WTC11 (cell line): ENCODE results near the gene PRRT1. TPM values are rescaled to one million over a fixed set of nuclear protein-coding genes. Genes with fewer than 3 reads are reported as not detected.
A peak's percentile ranks its signal among the peaks of the same experiment; 100 is the strongest.

Experiments
- ATAC-seq: fragments of 200-7000 bp; cut with Tn5 transposase; 2 replicates; pipeline ENCODE4 v1.10.0; 2021; ENCODE audit warnings: mild to moderate bottlenecking, moderate library complexity
- CTCF ChIA-PET: fragments of 300-600 bp; sonication (Branson Sonifier 250); formaldehyde crosslinking; loops from one replicate; lab custom pipeline; 2021; ENCODE audit warnings: antibody characterized with exemption; lab: Charles Lee
- POLR2A ChIA-PET: fragments of 350-600 bp; sonication (Branson Sonifier 250); formaldehyde crosslinking; loops from one replicate; lab custom pipeline; 2021; ENCODE audit warnings: antibody characterized with exemption; lab: Charles Lee
- DNase-seq: peaks from one replicate; pipeline ENCODE4 v3.0.0; 2021; ENCODE audit warnings: low spot score
- H3K27ac Mint-ChIP-seq: 2 replicates; pipeline ENCODE4 v1.8.0; 2021; ENCODE audit warnings: mixed read lengths
- H3K27me3 Mint-ChIP-seq: 2 replicates; pipeline ENCODE4 v1.8.0; 2021; ENCODE audit warnings: low read depth, mild to moderate bottlenecking, moderate library complexity, mixed read lengths
- H3K36me3 Mint-ChIP-seq: 2 replicates; pipeline ENCODE4 v1.8.0; 2021; ENCODE audit warnings: mixed read lengths
- H3K4me1 Mint-ChIP-seq: 2 replicates; pipeline ENCODE4 v1.8.0; 2022; ENCODE audit warnings: mixed read lengths
- H3K4me3 Mint-ChIP-seq: 2 replicates; pipeline ENCODE4 v1.8.0; 2021; ENCODE audit warnings: mild to moderate bottlenecking, moderate library complexity, mixed read lengths
- H3K9me3 Mint-ChIP-seq: 2 replicates; pipeline ENCODE4 v1.8.0; 2021; ENCODE audit warnings: mixed read lengths
- ATF2 ChIP-seq: sonication (generic); formaldehyde crosslinking; IDR thresholded peaks from 2 replicates; pipeline ENCODE4 v1.8.1; 2022; ENCODE audit warnings: low read depth, missing genetic modification reagents, borderline replicate concordance
- E2F4 ChIP-seq: sonication (generic); formaldehyde crosslinking; IDR thresholded peaks from 2 replicates; pipeline ENCODE4 v1.8.1; 2022; ENCODE audit warnings: low read depth, mild to moderate bottlenecking, moderate library complexity, missing genetic modification reagents, borderline replicate concordance
- ERG ChIP-seq: fragments of 250-450 bp; sonication (Bioruptor Pico); IDR thresholded peaks from 2 replicates; pipeline ENCODE4 v1.8.0; 2021; ENCODE audit warnings: mild to moderate bottlenecking
- ESRRA ChIP-seq: sonication (generic); formaldehyde crosslinking; IDR thresholded peaks from 2 replicates; pipeline ENCODE4 v1.8.1; 2022; ENCODE audit warnings: mild to moderate bottlenecking, missing genetic modification reagents, borderline replicate concordance
- FOXJ3 ChIP-seq: sonication (generic); formaldehyde crosslinking; IDR thresholded peaks from 2 replicates; pipeline ENCODE4 v1.9.0; 2021; ENCODE audit warnings: missing genetic modification reagents, mild to moderate bottlenecking, borderline replicate concordance
- FOXP4 ChIP-seq: sonication (generic); formaldehyde crosslinking; IDR thresholded peaks from 2 replicates; pipeline ENCODE4 v1.8.0; 2022; ENCODE audit warnings: mild to moderate bottlenecking, missing genetic modification reagents
- GABPB1 ChIP-seq: sonication (generic); formaldehyde crosslinking; IDR thresholded peaks from 2 replicates; pipeline ENCODE4 v1.8.1; 2023; ENCODE audit warnings: mild to moderate bottlenecking, missing genetic modification reagents
- GTF2I ChIP-seq: fragments of 250-450 bp; sonication (Bioruptor Pico); conservative IDR thresholded peaks from 2 replicates; pipeline ENCODE4 v1.4.0; 2021; ENCODE audit warnings: mild to moderate bottlenecking
- HMGA2 ChIP-seq: fragments of 250-450 bp; sonication (Bioruptor Pico); IDR thresholded peaks from 2 replicates; pipeline ENCODE4 v1.4.0; 2021; ENCODE audit warnings: mild to moderate bottlenecking, moderate library complexity
- KAT7 ChIP-seq: sonication (generic); formaldehyde crosslinking; IDR thresholded peaks from 2 replicates; pipeline ENCODE4 v1.8.1; 2023; ENCODE audit warnings: missing genetic modification reagents, mild to moderate bottlenecking, borderline replicate concordance
- MLX ChIP-seq: sonication (generic); formaldehyde crosslinking; IDR thresholded peaks from 2 replicates; pipeline ENCODE4 v1.8.1; 2023; ENCODE audit warnings: mild to moderate bottlenecking, missing genetic modification reagents, moderate library complexity
- MXD4 ChIP-seq: fragments of 250-450 bp; sonication (Bioruptor Pico); IDR thresholded peaks from 2 replicates; pipeline ENCODE4 v1.8.0; 2021; ENCODE audit warnings: mild to moderate bottlenecking, moderate library complexity, borderline replicate concordance
- NFATC4 ChIP-seq: fragments of 250-450 bp; sonication (Bioruptor Pico); IDR thresholded peaks from 2 replicates; pipeline ENCODE4 v1.9.0; 2021; ENCODE audit warnings: mild to moderate bottlenecking
- NFYB ChIP-seq: sonication (generic); formaldehyde crosslinking; conservative IDR thresholded peaks from 2 replicates; pipeline ENCODE4 v1.8.0; 2022; ENCODE audit warnings: low read depth, missing genetic modification reagents
- NR2C2 ChIP-seq: sonication (generic); formaldehyde crosslinking; IDR thresholded peaks from 2 replicates; pipeline ENCODE4 v1.8.0; 2022; ENCODE audit warnings: mild to moderate bottlenecking, missing genetic modification reagents
- PREB ChIP-seq: sonication (generic); formaldehyde crosslinking; IDR thresholded peaks from 2 replicates; pipeline ENCODE4 v1.8.1; 2022; ENCODE audit warnings: mild to moderate bottlenecking, missing genetic modification reagents, moderate library complexity, borderline replicate concordance
- RELA ChIP-seq: sonication (generic); formaldehyde crosslinking; IDR thresholded peaks from 2 replicates; pipeline ENCODE4 v1.8.1; 2022; ENCODE audit warnings: missing genetic modification reagents, mild to moderate bottlenecking, borderline replicate concordance
- SMAD3 ChIP-seq: sonication (generic); formaldehyde crosslinking; IDR thresholded peaks from 2 replicates; pipeline ENCODE4 v1.8.0; 2022; ENCODE audit warnings: missing genetic modification reagents, mild to moderate bottlenecking, borderline replicate concordance
- TCF7 ChIP-seq: sonication (generic); formaldehyde crosslinking; IDR thresholded peaks from 2 replicates; pipeline ENCODE4 v1.8.0; 2022; ENCODE audit warnings: mild to moderate bottlenecking, low read depth, missing genetic modification reagents, moderate library complexity
- TEAD4 ChIP-seq: sonication (generic); formaldehyde crosslinking; IDR thresholded peaks from 2 replicates; pipeline ENCODE4 v1.8.0; 2022; ENCODE audit warnings: mild to moderate bottlenecking, missing genetic modification reagents
- USF2 ChIP-seq: sonication (generic); formaldehyde crosslinking; IDR thresholded peaks from 2 replicates; pipeline ENCODE4 v1.8.1; 2023; ENCODE audit warnings: mild to moderate bottlenecking, missing genetic modification reagents, moderate library complexity
- ZBTB21 ChIP-seq: sonication (generic); formaldehyde crosslinking; IDR thresholded peaks from 2 replicates; pipeline ENCODE4 v1.8.1; 2023; ENCODE audit warnings: mild to moderate bottlenecking, missing genetic modification reagents, borderline replicate concordance
- ZMAT4 ChIP-seq: fragments of 250-450 bp; sonication (Bioruptor Pico); IDR thresholded peaks from 2 replicates; pipeline ENCODE4 v1.9.0; 2021; ENCODE audit warnings: mild to moderate bottlenecking
- ZNF138 ChIP-seq: sonication (generic); formaldehyde crosslinking; conservative IDR thresholded peaks from 2 replicates; pipeline ENCODE4 v1.8.1; 2022; ENCODE audit warnings: mild to moderate bottlenecking, moderate library complexity, missing genetic modification reagents
- ZNF219 ChIP-seq: sonication (generic); formaldehyde crosslinking; IDR thresholded peaks from 2 replicates; pipeline ENCODE4 v1.8.0; 2023; ENCODE audit warnings: missing genetic modification reagents, mild to moderate bottlenecking, borderline replicate concordance
- ZNF281 ChIP-seq: sonication (generic); formaldehyde crosslinking; IDR thresholded peaks from 2 replicates; pipeline ENCODE4 v1.8.0; 2023; ENCODE audit warnings: mild to moderate bottlenecking, missing genetic modification reagents
- ZNF416 ChIP-seq: fragments of 250-450 bp; sonication (Bioruptor Pico); IDR thresholded peaks from 2 replicates; pipeline ENCODE4 v1.9.0; 2021; ENCODE audit warnings: mild to moderate bottlenecking, inconsistent platforms
- total RNA-seq: library from RNA; stranded (reverse); gene quantifications from 3 replicates; pipeline ENCODE4 v1.2.3, GENCODE V29; 2021

PRRT1 gene
- total RNA-seq, 1 experiment from 2014 or later: 1.6 TPM

GRCh38 chr6:32105433-32105832 lies 46.3 kb downstream of the PRRT1 start:
- no peak for DNase-seq
- H3K36me3 Mint-ChIP-seq: no peaks in the 10 kb centered on the region
- no peak overlapping the region for H3K27ac Mint-ChIP-seq
- ATAC-seq: no peak
- peaks cover 20% of the 10 kb centered on the region for H3K4me1 Mint-ChIP-seq
- H3K27me3 Mint-ChIP-seq: peaks cover 34% of the 10 kb centered on the region
- CTCF ChIA-PET: no interaction called here
- POLR2A ChIA-PET: no interaction called here
- no peak overlapping the region for H3K4me3 Mint-ChIP-seq
- H3K9me3 Mint-ChIP-seq: peaks cover 8% of the 10 kb centered on the region
- TF ChIP-seq MLX (CRISPR knock-in tag) (no peak), ZBTB21 (no peak), PREB (CRISPR knock-in tag) (no peak), E2F4 (CRISPR knock-in tag) (peak; percentile 70; the same call in 1 of the 2 replicates), ZNF281 (CRISPR knock-in tag) (peak; percentile 33; the same call in 1 of the 2 replicates), ESRRA (CRISPR knock-in tag) (no peak), NFYB (CRISPR knock-in tag) (0 out of 2 replicates have a peak, but pooled peaks have one; percentile 21), KAT7 (CRISPR knock-in tag) (no peak), ZNF219 (CRISPR knock-in tag) (peak; percentile 95; the same call in 1 of the 2 replicates), FOXP4 (CRISPR knock-in tag) (peak; percentile 80; the same call in 1 of the 2 replicates), FOXJ3 (CRISPR knock-in tag) (0 out of 2 replicates have a peak, but pooled peaks have one; percentile 35), ZNF138 (CRISPR knock-in tag) (no peak), GTF2I (CRISPR knock-in tag) (no peak), ATF2 (CRISPR knock-in tag) (no peak), USF2 (CRISPR knock-in tag) (no peak), RELA (CRISPR knock-in tag) (no peak), NR2C2 (CRISPR knock-in tag) (no peak), SMAD3 (CRISPR knock-in tag) (no peak), GABPB1 (CRISPR knock-in tag) (no peak), MXD4 (CRISPR knock-in tag) (no peak), TCF7 (peak; percentile 73; the same call in 1 of the 2 replicates), ZNF416 (no peak), HMGA2 (CRISPR knock-in tag) (no peak), NFATC4 (no peak), ZMAT4 (no peak), ERG (CRISPR knock-in tag) (no peak), TEAD4 (peak; percentile 90)
